ENCODE results near the gene PRKCQ.

- TF ChIP-seq CTCF (IDR thresholded peaks at IDR 0.05) (no peak), POLR2A (IDR thresholded peaks at IDR 0.05) (no peak)
Measured at GRCh38 chr10:6430423-6430980, 149.6 kb downstream of the PRKCQ start.

Measured in breast epithelium (tissue), 3 donors.